IMR-90 (cell line): ENCODE results near the gene ADARB2. TPM values are rescaled to one million over a fixed set of nuclear protein-coding genes. Genes with fewer than 3 reads are reported as not detected.

Source experiments
- ATAC-seq: fragments of 200-7000 bp; cut with Tn5 transposase; 2 replicates; pipeline ENCODE4 v1.9.1; 2020; ENCODE audit warnings: low read depth, mild to moderate bottlenecking, moderate library complexity
- BruUV-seq: library from RNA; stranded (reverse); fragments of 400-500 nt; replicated peaks from 2 replicates; lab custom pipeline; 2021; lab: Mats Ljungman, UMichigan
- CTCF ChIA-PET: fragments of 300-600 bp; formaldehyde crosslinking; extraction: SDS; loops from one replicate; lab custom pipeline; 2021; ENCODE audit warnings: antibody characterized with exemption; lab: Yijun Ruan, JAX
- POLR2A ChIA-PET: fragments of 300-600 bp; sonication (Branson Sonifier 250); formaldehyde crosslinking; loops from one replicate; lab custom pipeline; 2022; ENCODE audit warnings: antibody characterized with exemption; ENCODE audit not compliant: unreplicated experiment; lab: Charles Lee
- DNase-seq: peaks from one replicate; pipeline ENCODE4 v3.0.0; 2013
- H2AFZ ChIP-seq: replicated peaks from 2 replicates; pipeline ENCODE3; 2013; ENCODE audit warnings: low read length, mild to moderate bottlenecking; ENCODE audit not compliant: poor library complexity
- H2AK5ac ChIP-seq: 2 replicates; pipeline ENCODE4 v1.6.1; 2013; ENCODE audit warnings: low read depth, low read length, inconsistent platforms
- H2AK9ac ChIP-seq: replicated peaks from 2 replicates; pipeline ENCODE3; 2013; ENCODE audit warnings: mild to moderate bottlenecking, low read depth, low read length, moderate library complexity; ENCODE audit not compliant: poor library complexity
- H2BK120ac ChIP-seq: 2 replicates; pipeline ENCODE4 v1.6.1; 2013; ENCODE audit warnings: low read depth, low read length, inconsistent platforms
- H2BK15ac ChIP-seq: 3 replicates; pipeline ENCODE4 v1.6.1; 2013; ENCODE audit warnings: low read depth, low read length, inconsistent platforms
- H2BK20ac ChIP-seq: 2 replicates; pipeline ENCODE4 v1.6.1; 2013; ENCODE audit warnings: low read depth, mild to moderate bottlenecking, inconsistent platforms, low read length, moderate library complexity
- H2BK5ac ChIP-seq: 2 replicates; pipeline ENCODE4 v1.6.1; 2013; ENCODE audit warnings: mild to moderate bottlenecking, low read depth, low read length, inconsistent platforms; ENCODE audit not compliant: poor library complexity, severe bottlenecking
- H3K14ac ChIP-seq: replicated peaks from 2 replicates; pipeline ENCODE4 v1.6.1; 2013; ENCODE audit warnings: low read depth, low read length, inconsistent platforms
- H3K18ac ChIP-seq: 2 replicates; pipeline ENCODE4 v1.6.1; 2013; ENCODE audit warnings: low read depth, low read length, control low read depth
- H3K23ac ChIP-seq: 2 replicates; pipeline ENCODE4 v1.6.1; 2013; ENCODE audit warnings: low read depth, low read length, inconsistent platforms
- H3K27ac ChIP-seq: 2 replicates; pipeline ENCODE4 v1.5.1; 2013; ENCODE audit warnings: mild to moderate bottlenecking, control low read depth, low read length; ENCODE audit not compliant: insufficient read depth
- H3K27me3 ChIP-seq: 2 replicates; pipeline ENCODE4 v1.6.1; 2013; ENCODE audit warnings: low read length; ENCODE audit not compliant: control insufficient read depth, insufficient read depth
- H3K36me3 ChIP-seq: 2 replicates; pipeline ENCODE4 v1.6.1; 2013; ENCODE audit warnings: low read length, mixed read lengths; ENCODE audit not compliant: control insufficient read depth, insufficient read depth
- H3K4ac ChIP-seq: 2 replicates; pipeline ENCODE4 v1.6.1; 2013; ENCODE audit warnings: low read depth, low read length, inconsistent platforms
- H3K4me1 ChIP-seq: 2 replicates; pipeline ENCODE4 v1.6.1; 2013; ENCODE audit warnings: low read length, mixed read lengths; ENCODE audit not compliant: control insufficient read depth, insufficient read depth
- H3K4me2 ChIP-seq: 2 replicates; pipeline ENCODE4 v1.6.1; 2013; ENCODE audit warnings: low read depth, mild to moderate bottlenecking, control low read depth, low read length, moderate library complexity
- H3K4me3 ChIP-seq: 2 replicates; pipeline ENCODE4 v1.5.1; 2013; ENCODE audit warnings: low read depth, mild to moderate bottlenecking, control low read depth, low read length, moderate library complexity; ENCODE audit not compliant: insufficient read depth
- H3K56ac ChIP-seq: 2 replicates; pipeline ENCODE4 v1.6.1; 2013; ENCODE audit warnings: low read length, inconsistent platforms; ENCODE audit not compliant: insufficient read depth; ENCODE audit errors: extremely low read depth
- H3K79me1 ChIP-seq, 2 experiments: 2 replicates each; pipeline ENCODE4 v1.6.1; 2013; ENCODE audit warnings: low read length in 2 of 2, inconsistent platforms in 1 of 2, low read depth in 1 of 2
- H3K9ac ChIP-seq: 2 replicates; pipeline ENCODE4 v1.6.1; 2013; ENCODE audit warnings: low read depth, low read length, control low read depth
- H3K9me1 ChIP-seq: 2 replicates; pipeline ENCODE4 v1.6.1; 2013; ENCODE audit warnings: low read length, inconsistent platforms; ENCODE audit not compliant: insufficient read depth
- H3K9me3 ChIP-seq: 2 replicates; pipeline ENCODE4 v1.6.1; 2013; ENCODE audit warnings: low read length; ENCODE audit not compliant: control insufficient read depth, insufficient read depth
- H4K20me1 ChIP-seq: 2 replicates; pipeline ENCODE4 v1.6.1; 2013; ENCODE audit warnings: low read length, inconsistent platforms; ENCODE audit not compliant: insufficient read depth
- H4K5ac ChIP-seq: 2 replicates; pipeline ENCODE4 v1.6.1; 2013; ENCODE audit warnings: mild to moderate bottlenecking, low read depth, low read length, control low read depth
- H4K8ac ChIP-seq, 2 experiments: 2 replicates each; pipeline ENCODE4 v1.6.1; 2013; ENCODE audit warnings: low read depth in 2 of 2, low read length in 2 of 2, control low read depth in 1 of 2, inconsistent platforms in 1 of 2
- H4K91ac ChIP-seq: 2 replicates; pipeline ENCODE4 v1.6.1; 2013; ENCODE audit warnings: low read depth, low read length, inconsistent platforms; ENCODE audit not compliant: insufficient read depth
- BHLHE40 ChIP-seq: fragments of 150-350 bp; IDR thresholded peaks from 2 replicates; pipeline ENCODE4 v1.6.1; 2016; ENCODE audit warnings: mild to moderate bottlenecking, low read depth, low read length
- CEBPB ChIP-seq: IDR thresholded peaks from 2 replicates; pipeline ENCODE4 v1.6.1; 2012; ENCODE audit warnings: low read depth, low read length, improper control_type of control experiment
- CHD1 ChIP-seq: IDR thresholded peaks from 2 replicates; pipeline ENCODE4 v1.6.1; 2012; ENCODE audit warnings: low read depth, low read length, improper control_type of control experiment
- FOS ChIP-seq: fragments of 150-350 bp; IDR thresholded peaks from 2 replicates; pipeline ENCODE4 v1.6.1; 2016; ENCODE audit warnings: low read depth, low read length
- MAFK ChIP-seq: IDR thresholded peaks from 2 replicates; pipeline ENCODE4 v1.6.1; 2012; ENCODE audit warnings: low read depth, low read length, improper control_type of control experiment
- MAZ ChIP-seq: IDR thresholded peaks from 2 replicates; pipeline ENCODE4 v1.6.1; 2012; ENCODE audit warnings: low read depth, mild to moderate bottlenecking, low read length, improper control_type of control experiment, moderate library complexity, borderline replicate concordance
- MXI1 ChIP-seq: IDR thresholded peaks from 2 replicates; pipeline ENCODE4 v1.6.1; 2012; ENCODE audit warnings: low read depth, mild to moderate bottlenecking, low read length, moderate library complexity, borderline replicate concordance
- NFE2L2 ChIP-seq: fragments of 150-350 bp; IDR thresholded peaks from 2 replicates; pipeline ENCODE4 v1.6.1; 2016; ENCODE audit warnings: low read depth, mild to moderate bottlenecking, low read length
- POLR2A ChIP-seq: IDR thresholded peaks from 2 replicates; pipeline ENCODE4 v1.6.1; 2012; ENCODE audit warnings: mild to moderate bottlenecking, low read depth, low read length
- RAD21 ChIP-seq: IDR thresholded peaks from 2 replicates; pipeline ENCODE4 v1.6.1; 2012; ENCODE audit warnings: low read length, improper control_type of control experiment
- RCOR1 ChIP-seq: IDR thresholded peaks from 2 replicates; pipeline ENCODE4 v1.6.1; 2012; ENCODE audit warnings: mild to moderate bottlenecking, low read length, improper control_type of control experiment; ENCODE audit not compliant: insufficient replicate concordance
- RFX5 ChIP-seq: IDR thresholded peaks from 2 replicates; pipeline ENCODE4 v1.8.0; 2012; ENCODE audit warnings: low read depth, mild to moderate bottlenecking, low read length, moderate library complexity
- SMC3 ChIP-seq: fragments of 150-350 bp; IDR thresholded peaks from 2 replicates; pipeline ENCODE4 v1.6.1; 2016; ENCODE audit warnings: low read depth, mild to moderate bottlenecking, antibody characterized with exemption, low read length, moderate library complexity
- WGBS, 2 experiments: methylation state at CpG; one replicate each; pipeline versions ENCODE4 v1.1.5 to v1.1.7; 2013; ENCODE audit warnings: missing lambda C conversion rate in 2 of 2; ENCODE audit not compliant: insufficient read length in 1 of 2; ENCODE audit errors: extremely low coverage in 2 of 2; 5-methylcytosine and 5-hydroxymethylcytosine counted together
- dilution Hi-C: fragments of 300-500 bp; cut with HindIII; formaldehyde crosslinking; loops from one replicate; pipeline ENCODE4 v1.14.3; 2018; ENCODE audit warnings: low sequenced_read_pairs; ENCODE audit not compliant: unreplicated experiment
- in situ Hi-C: fragments of 300-500 bp; cut with MboI; formaldehyde crosslinking; loops from 3 replicates; pipeline ENCODE4 v1.14.3; 2019; ENCODE audit warnings: low sequenced_read_pairs, inconsistent platforms, mixed read lengths
- intact Hi-C: fragments of 100-400 bp; cut with micrococcal nuclease; formaldehyde crosslinking; loops from 2 replicates; pipeline ENCODE4 v1.10.0; 2022
- polyA plus RNA-seq, 3 experiments: library from polyadenylated mRNA; depleted of rRNA; stranded (reverse); fragments of >200 nt; gene quantifications; 2 replicates each; pipeline ENCODE4 v1.2.3, GENCODE V29; 2012; ENCODE audit warnings: low replicate concordance in 1 of 3
- total RNA-seq: library from RNA; depleted of rRNA; stranded (reverse); fragments of >200 nt; gene quantifications from 2 replicates; pipeline ENCODE4 v1.2.3, GENCODE V29; 2012
- TF ChIP-seq, protein P1 (sequence below): conservative IDR thresholded peaks from 2 replicates; pipeline ENCODE4 v1.5.1; 2012; ENCODE audit warnings: mild to moderate bottlenecking, low read depth, low read length, improper control_type of control experiment
- TF ChIP-seq, protein P2 (sequence below): fragments of 150-350 bp; IDR thresholded peaks from 2 replicates; pipeline ENCODE4 v1.6.1; 2017; ENCODE audit warnings: mild to moderate bottlenecking, antibody characterized with exemption, low read length, low read depth
- TF ChIP-seq, protein P3 (sequence below): fragments of 150-350 bp; IDR thresholded peaks from 2 replicates; pipeline ENCODE4 v1.6.1; 2016; ENCODE audit warnings: low read depth, mild to moderate bottlenecking, low read length, moderate library complexity, borderline replicate concordance

Gene ADARB2
- total and polyA plus RNA-seq, 2 of the 4 experiments (the other 2 are of a cell fraction): not detected

DNA sequence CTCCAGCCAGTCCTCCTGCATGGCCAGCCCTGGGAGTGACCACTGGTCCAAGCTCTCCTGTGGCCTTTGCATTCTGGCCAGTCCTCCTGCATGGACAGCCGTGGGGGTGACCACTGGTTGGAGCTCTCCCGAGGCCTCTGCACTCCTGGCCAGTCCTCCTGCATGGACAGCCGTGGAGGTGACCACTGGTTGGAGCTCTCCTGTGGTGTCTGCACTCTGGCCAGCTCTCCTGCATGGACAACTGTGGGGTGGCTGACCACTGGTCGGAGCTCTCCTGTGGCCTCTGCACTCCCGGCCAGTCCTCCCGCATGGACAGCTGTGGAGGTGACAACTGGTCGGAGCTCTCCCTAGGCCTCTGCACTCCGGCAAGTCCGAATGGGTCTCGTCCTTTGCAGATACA, 28.7 kb upstream of the ADARB2 start:
- no peak for ATAC-seq
- Histone ChIP-seq H3K27ac (no peak overlapping the region), H3K27me3 (no peaks in the 10 kb centered on the region), H3K4me1 (no peaks in the 10 kb centered on the region), H3K9ac (no peak overlapping the region), H2BK15ac (no peak overlapping the region), H4K91ac (no peak overlapping the region), H2BK120ac (no peak overlapping the region), H4K5ac (no peak overlapping the region), H3K9me1 (no peaks in the 10 kb centered on the region), H4K8ac (no peak overlapping the region), H2AK5ac (no peak overlapping the region), H3K23ac (no peak overlapping the region), H2BK20ac (no peak overlapping the region), H3K4me3 (no peak overlapping the region), H2AFZ (no peak overlapping the region), H4K20me1 (no peaks in the 10 kb centered on the region), H3K14ac (no peak overlapping the region), H3K56ac (no peak overlapping the region), H3K9me3 (peaks cover 16% of the 10 kb centered on the region), H3K4ac (no peak overlapping the region), H3K79me1 (no peaks in the 10 kb centered on the region), H3K36me3 (no peaks in the 10 kb centered on the region), H3K4me2 (no peak overlapping the region), H2AK9ac (no peak overlapping the region), H2BK5ac (no peak overlapping the region), H3K18ac (no peak overlapping the region)
- CTCF ChIA-PET: no interaction called here
- intact Hi-C loops (no loop called here), in situ Hi-C loops (no loop called here), dilution Hi-C loops (no loop called here)
- POLR2A ChIA-PET: no interaction called here
- 57% methylated on average over 9 of the region's 10 CpGs; no CpG with 5 or more reads in 1 of the 2 experiments for WGBS, 2 experiments
- TF ChIP-seq CEBPB (no peak), SMC3 (no peak), RCOR1 (no peak), MAFK (no peak), CHD1 (no peak), RFX5 (no peak), MXI1 (no peak), POLR2A (no peak), NFE2L2 (no peak), FOS (no peak), RAD21 (no peak), BHLHE40 (no peak), MAZ (no peak)
- TF ChIP-seq, protein P1, sequence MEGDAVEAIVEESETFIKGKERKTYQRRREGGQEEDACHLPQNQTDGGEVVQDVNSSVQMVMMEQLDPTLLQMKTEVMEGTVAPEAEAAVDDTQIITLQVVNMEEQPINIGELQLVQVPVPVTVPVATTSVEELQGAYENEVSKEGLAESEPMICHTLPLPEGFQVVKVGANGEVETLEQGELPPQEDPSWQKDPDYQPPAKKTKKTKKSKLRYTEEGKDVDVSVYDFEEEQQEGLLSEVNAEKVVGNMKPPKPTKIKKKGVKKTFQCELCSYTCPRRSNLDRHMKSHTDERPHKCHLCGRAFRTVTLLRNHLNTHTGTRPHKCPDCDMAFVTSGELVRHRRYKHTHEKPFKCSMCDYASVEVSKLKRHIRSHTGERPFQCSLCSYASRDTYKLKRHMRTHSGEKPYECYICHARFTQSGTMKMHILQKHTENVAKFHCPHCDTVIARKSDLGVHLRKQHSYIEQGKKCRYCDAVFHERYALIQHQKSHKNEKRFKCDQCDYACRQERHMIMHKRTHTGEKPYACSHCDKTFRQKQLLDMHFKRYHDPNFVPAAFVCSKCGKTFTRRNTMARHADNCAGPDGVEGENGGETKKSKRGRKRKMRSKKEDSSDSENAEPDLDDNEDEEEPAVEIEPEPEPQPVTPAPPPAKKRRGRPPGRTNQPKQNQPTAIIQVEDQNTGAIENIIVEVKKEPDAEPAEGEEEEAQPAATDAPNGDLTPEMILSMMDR: no peak
- TF ChIP-seq, protein P2, sequence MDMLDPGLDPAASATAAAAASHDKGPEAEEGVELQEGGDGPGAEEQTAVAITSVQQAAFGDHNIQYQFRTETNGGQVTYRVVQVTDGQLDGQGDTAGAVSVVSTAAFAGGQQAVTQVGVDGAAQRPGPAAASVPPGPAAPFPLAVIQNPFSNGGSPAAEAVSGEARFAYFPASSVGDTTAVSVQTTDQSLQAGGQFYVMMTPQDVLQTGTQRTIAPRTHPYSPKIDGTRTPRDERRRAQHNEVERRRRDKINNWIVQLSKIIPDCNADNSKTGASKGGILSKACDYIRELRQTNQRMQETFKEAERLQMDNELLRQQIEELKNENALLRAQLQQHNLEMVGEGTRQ: no peak
- TF ChIP-seq, protein P3, sequence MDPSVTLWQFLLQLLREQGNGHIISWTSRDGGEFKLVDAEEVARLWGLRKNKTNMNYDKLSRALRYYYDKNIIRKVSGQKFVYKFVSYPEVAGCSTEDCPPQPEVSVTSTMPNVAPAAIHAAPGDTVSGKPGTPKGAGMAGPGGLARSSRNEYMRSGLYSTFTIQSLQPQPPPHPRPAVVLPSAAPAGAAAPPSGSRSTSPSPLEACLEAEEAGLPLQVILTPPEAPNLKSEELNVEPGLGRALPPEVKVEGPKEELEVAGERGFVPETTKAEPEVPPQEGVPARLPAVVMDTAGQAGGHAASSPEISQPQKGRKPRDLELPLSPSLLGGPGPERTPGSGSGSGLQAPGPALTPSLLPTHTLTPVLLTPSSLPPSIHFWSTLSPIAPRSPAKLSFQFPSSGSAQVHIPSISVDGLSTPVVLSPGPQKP: no peak
- DNase-seq: no peak
- BruUV-seq: no TSS peak
